Measurements from ENCODE around the gene LRP5.
A peak's percentile ranks its signal among the peaks of the same experiment; 100 is the strongest.
"Not testable (repeated sequence)": the region's sequence is repeated elsewhere in the genome, so short reads cannot be mapped to it uniquely, and the experiment has no call there.

The LRP5 gene

GRCh38 chr11:68471360-68472340 is 159.3 kb downstream of the LRP5 start:
- peak; percentile 22 for DNase-seq

GRCh38 chr11:68472778-68473177 is 160.4 kb downstream of the LRP5 start:
- no peak for DNase-seq

- DNase-seq, result no peak
Observed at GRCh38 chr11:68473693-68474092, 161.3 kb downstream of the LRP5 start.

GRCh38 chr11:68475626-68476025 is 163.2 kb downstream of the LRP5 start:
- DNase-seq, result not testable (repeated sequence)

- DNase-seq, result no peak
Observed at GRCh38 chr11:68479390-68479789, 167.0 kb downstream of the LRP5 start.

GRCh38 chr11:68480193-68480592 is 167.8 kb downstream of the LRP5 start:
- no peak for DNase-seq

GRCh38 chr11:68480852-68481510 is 168.6 kb downstream of the LRP5 start:
- no peak for DNase-seq

GRCh38 chr11:68481579-68482240 is 169.3 kb downstream of the LRP5 start:
- DNase-seq, result no peak

GRCh38 chr11:68488623-68489022 is 176.2 kb downstream of the LRP5 start:
- no peak for DNase-seq

GRCh38 chr11:68495220-68495729 is 182.9 kb downstream of the LRP5 start:
- DNase-seq, result no peak

- DNase-seq, result no peak
Observed at GRCh38 chr11:68495872-68496271, 183.5 kb downstream of the LRP5 start.

GRCh38 chr11:68497761-68498160 is 185.4 kb downstream of the LRP5 start:
- DNase-seq, result no peak

- no peak for DNase-seq
Observed at GRCh38 chr11:68498321-68498720, 185.9 kb downstream of the LRP5 start.
